ENCODE results near the gene ATP10A. TPM values are rescaled to one million over a fixed set of nuclear protein-coding genes. Genes with fewer than 3 reads are reported as not detected.

The ATP10A gene
- total and polyA plus RNA-seq, 2 of the 8 experiments (the other 6 are each of a cell fraction or from before 2014, with no cell fraction given) = 2.0 to 2.8 TPM

- TF ChIP-seq HDAC6 (IDR thresholded peaks at IDR 0.05; ENCODE audit: low read depth, low read length) = no peak
- TF ChIP-seq, protein P1, sequence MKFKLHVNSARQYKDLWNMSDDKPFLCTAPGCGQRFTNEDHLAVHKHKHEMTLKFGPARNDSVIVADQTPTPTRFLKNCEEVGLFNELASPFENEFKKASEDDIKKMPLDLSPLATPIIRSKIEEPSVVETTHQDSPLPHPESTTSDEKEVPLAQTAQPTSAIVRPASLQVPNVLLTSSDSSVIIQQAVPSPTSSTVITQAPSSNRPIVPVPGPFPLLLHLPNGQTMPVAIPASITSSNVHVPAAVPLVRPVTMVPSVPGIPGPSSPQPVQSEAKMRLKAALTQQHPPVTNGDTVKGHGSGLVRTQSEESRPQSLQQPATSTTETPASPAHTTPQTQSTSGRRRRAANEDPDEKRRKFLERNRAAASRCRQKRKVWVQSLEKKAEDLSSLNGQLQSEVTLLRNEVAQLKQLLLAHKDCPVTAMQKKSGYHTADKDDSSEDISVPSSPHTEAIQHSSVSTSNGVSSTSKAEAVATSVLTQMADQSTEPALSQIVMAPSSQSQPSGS (IDR thresholded peaks at IDR 0.05; ENCODE audit: low read length) = no peak
Measured at GRCh38 chr15:25887870-25888269, 24.7 kb upstream of the ATP10A start (continued).

Measured in H1 (cell line).